Measurements from ENCODE around the gene POU6F1.
A peak's percentile ranks its signal among the peaks of the same experiment; 100 is the strongest.

The POU6F1 gene

DNA sequence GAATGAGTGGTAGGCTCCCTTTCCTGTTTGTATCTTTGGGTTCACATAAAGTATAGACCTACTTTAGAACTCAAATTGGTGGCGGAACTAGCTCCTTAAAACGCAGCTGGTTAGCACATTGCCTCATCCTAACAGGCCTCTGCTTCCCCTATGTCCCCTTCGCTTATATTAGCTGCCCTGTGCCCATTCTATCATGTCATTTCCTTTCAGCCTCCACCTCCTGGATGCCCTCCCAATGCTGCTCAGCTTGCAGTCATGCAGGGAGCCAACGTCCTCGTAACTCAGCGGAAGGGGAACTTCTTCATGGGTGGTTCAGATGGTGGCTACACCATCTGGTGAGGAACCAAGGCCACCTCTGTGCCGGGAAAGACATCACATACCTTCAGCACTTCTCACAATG is 24.3 kb upstream of the POU6F1 start:
- no peak overlapping the region for H3K4me2 ChIP-seq (ENCODE audit: low read depth, low read length)
- peaks cover 28% of the 10 kb centered on the region for H3K79me2 ChIP-seq (ENCODE audit: low read length)
- H3F3A ChIP-seq (ENCODE audit: insufficient read depth, low read length), result peaks cover 15% of the 10 kb centered on the region
- no peaks in the 10 kb centered on the region for H3K9me3 ChIP-seq (replicated peaks; ENCODE audit: insufficient read depth, low read length)
- DNase-seq, result no peak
- H3K4me3 ChIP-seq (ENCODE audit: low read length), result no peak overlapping the region
- peaks cover 5% of the 10 kb centered on the region; the same call in 1 of the 2 replicates for H3K36me3 ChIP-seq (replicated peaks; ENCODE audit: insufficient read depth, low read length)
- H3K4me1 ChIP-seq (ENCODE audit: low read length), result peaks cover 10% of the 10 kb centered on the region; the same call in 1 of the 2 replicates
- no peak overlapping the region for H2AFZ ChIP-seq (ENCODE audit: low read length)
- no peak overlapping the region for H3K9ac ChIP-seq (ENCODE audit: low read length)
- no peaks in the 10 kb centered on the region for H3K9me2 ChIP-seq (replicated peaks; ENCODE audit: insufficient read depth, low read length)
- H3K27me3 ChIP-seq (replicated peaks; ENCODE audit: insufficient read depth, low read length), result no peaks in the 10 kb centered on the region
- H4K20me1 ChIP-seq (ENCODE audit: insufficient read depth, low read length), result peaks cover 5% of the 10 kb centered on the region; the same call in 1 of the 2 replicates
- no peak for TF ChIP-seq CTCF (IDR thresholded peaks at IDR 0.05; ENCODE audit: low read length)
- no peak for TF ChIP-seq EZH2 (optimal IDR thresholded peaks at IDR 0.05; ENCODE audit: low read depth, low read length)
- no peak for TF ChIP-seq EZH2phosphoT487 (IDR thresholded peaks at IDR 0.05; ENCODE audit: low read length)
- no peak overlapping the region for H3K27ac ChIP-seq (ENCODE audit: low read length)

GRCh38 chr12:51240971-51241370 is 23.1 kb upstream of the POU6F1 start:
- Histone ChIP-seq H3K27me3 (replicated peaks; ENCODE audit: insufficient read depth, low read length) (no peaks in the 10 kb centered on the region), H3K9me3 (replicated peaks; ENCODE audit: insufficient read depth, low read length) (no peaks in the 10 kb centered on the region), H3K27ac (ENCODE audit: low read length) (no peak overlapping the region), H3K9me2 (replicated peaks; ENCODE audit: insufficient read depth, low read length) (no peaks in the 10 kb centered on the region), H3K9ac (ENCODE audit: low read length) (no peak overlapping the region), H3K4me1 (ENCODE audit: low read length) (peaks cover 10% of the 10 kb centered on the region; the same call in 1 of the 2 replicates), H3K36me3 (replicated peaks; ENCODE audit: insufficient read depth, low read length) (peaks cover 5% of the 10 kb centered on the region; the same call in 1 of the 2 replicates), H3K4me2 (ENCODE audit: low read depth, low read length) (no peak overlapping the region), H2AFZ (ENCODE audit: low read length) (no peak overlapping the region), H3K4me3 (ENCODE audit: low read length) (no peak overlapping the region), H3F3A (ENCODE audit: insufficient read depth, low read length) (peaks cover 15% of the 10 kb centered on the region), H4K20me1 (ENCODE audit: insufficient read depth, low read length) (peaks cover 5% of the 10 kb centered on the region; the same call in 1 of the 2 replicates), H3K79me2 (ENCODE audit: low read length) (peaks cover 28% of the 10 kb centered on the region)
- DNase-seq, result no peak
- no peak for TF ChIP-seq CTCF (IDR thresholded peaks at IDR 0.05; ENCODE audit: low read length)
- TF ChIP-seq EZH2 (optimal IDR thresholded peaks at IDR 0.05; ENCODE audit: low read depth, low read length), result no peak
- no peak for TF ChIP-seq EZH2phosphoT487 (IDR thresholded peaks at IDR 0.05; ENCODE audit: low read length)

DNA sequence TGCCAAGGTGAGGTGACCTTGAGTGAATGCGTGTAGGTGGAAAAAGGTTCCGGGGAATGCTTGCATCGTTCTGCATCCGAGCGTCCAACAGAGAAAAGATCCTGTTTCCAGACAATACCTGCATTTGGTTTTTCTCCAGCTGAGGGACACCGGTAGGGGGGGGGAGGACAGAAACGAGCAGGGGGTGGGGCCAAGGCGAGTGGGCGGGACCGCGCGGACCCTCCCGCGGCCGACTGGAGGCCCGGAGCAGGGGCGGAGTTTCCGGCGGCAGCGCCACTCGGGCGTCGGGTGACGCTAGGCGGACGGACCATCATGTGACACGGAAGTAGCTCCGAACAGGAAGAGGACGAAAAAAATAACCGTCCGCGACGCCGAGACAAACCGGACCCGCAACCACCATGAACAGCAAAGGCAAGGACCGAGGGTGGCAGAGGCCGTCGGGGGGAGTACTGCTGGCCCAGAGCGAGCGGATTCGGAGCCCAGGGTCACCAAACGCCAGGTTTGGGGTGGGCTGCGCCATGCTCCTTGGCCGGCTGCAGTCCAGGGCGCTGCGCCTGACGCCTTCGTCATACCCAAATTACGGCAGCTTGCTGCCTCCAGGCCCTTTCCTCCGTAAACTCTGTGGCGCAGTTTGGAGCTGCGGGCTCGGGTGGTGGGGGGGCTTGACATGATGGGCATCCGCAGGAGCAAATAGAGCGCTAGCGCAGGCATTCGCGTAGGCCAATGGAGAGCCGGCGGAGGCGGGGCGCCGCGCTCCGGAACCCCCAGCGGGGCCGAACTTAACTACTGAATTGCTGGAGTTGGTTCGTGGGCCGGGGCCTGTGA is 20.9 kb upstream of the POU6F1 start, which contains the start of gene DAZAP2:
DAZAP2 (plus strand) TSS at position 317 of the 825 bp plus-strand sequence; CDS start at position 399, 82 bp downstream.
- TF ChIP-seq EZH2phosphoT487 (IDR thresholded peaks at IDR 0.05; ENCODE audit: low read length), result no peak
- no peak for TF ChIP-seq CTCF (IDR thresholded peaks at IDR 0.05; ENCODE audit: low read length)
- TF ChIP-seq EZH2 (optimal IDR thresholded peaks at IDR 0.05; ENCODE audit: low read depth, low read length), result no peak
- peak within 1 kb of the TSS; percentile 100 for H3K4me3 ChIP-seq (ENCODE audit: low read length)
- DNase-seq, result peak; percentile 97

More for the DNA sequence above, 20.9 kb upstream of the POU6F1 start, which contains the start of gene DAZAP2:
- no peaks in the 10 kb centered on the region for H3K27me3 ChIP-seq (replicated peaks; ENCODE audit: insufficient read depth, low read length)
- peaks cover 5% of the 10 kb centered on the region; the same call in 1 of the 2 replicates for H4K20me1 ChIP-seq (ENCODE audit: insufficient read depth, low read length)
- H3K36me3 ChIP-seq (replicated peaks; ENCODE audit: insufficient read depth, low read length), result peaks cover 5% of the 10 kb centered on the region; the same call in 1 of the 2 replicates
- peaks cover 15% of the 10 kb centered on the region for H3F3A ChIP-seq (ENCODE audit: insufficient read depth, low read length)
- H2AFZ ChIP-seq (ENCODE audit: low read length), result peak within 1 kb of the TSS; percentile 86
- H3K4me2 ChIP-seq (ENCODE audit: low read depth, low read length), result peak within 1 kb of the TSS; percentile 92
- H3K79me2 ChIP-seq (ENCODE audit: low read length), result peaks cover 28% of the 10 kb centered on the region
- peaks cover 10% of the 10 kb centered on the region; the same call in 1 of the 2 replicates for H3K4me1 ChIP-seq (ENCODE audit: low read length)
- H3K9ac ChIP-seq (ENCODE audit: low read length), result peak within 1 kb of the TSS; percentile 100
- H3K9me3 ChIP-seq (replicated peaks; ENCODE audit: insufficient read depth, low read length), result no peaks in the 10 kb centered on the region
- no peaks in the 10 kb centered on the region for H3K9me2 ChIP-seq (replicated peaks; ENCODE audit: insufficient read depth, low read length)
- peak within 1 kb of the TSS; percentile 100 for H3K27ac ChIP-seq (ENCODE audit: low read length)

Data from MM.1S (cell line).